RKO (cell line): Measurements from ENCODE around the gene LPCAT1.
A peak's percentile ranks its signal among the peaks of the same experiment; 100 is the strongest.
"Not testable (repeated sequence)": the region's sequence is repeated elsewhere in the genome, so short reads cannot be mapped to it uniquely, and the experiment has no call there.

Experiments used
- DNase-seq: peaks from one replicate; pipeline ENCODE4 v3.0.0-alpha.2; 2016; ENCODE audit warnings: low spot score

The LPCAT1 gene

GRCh38 chr5:1521671-1522600 is 1.8 kb downstream of the LPCAT1 start:
- DNase-seq = peak; percentile 83

- no peak for DNase-seq
These were observed 2.8 kb downstream of the LPCAT1 start for GRCh38 chr5:1520791-1521453.

GRCh38 chr5:1519631-1520210 is 4.0 kb downstream of the LPCAT1 start:
- DNase-seq = no peak

- no peak for DNase-seq
These were observed 5.9 kb downstream of the LPCAT1 start for GRCh38 chr5:1517838-1518237.

GRCh38 chr5:1516615-1517601 is 6.9 kb downstream of the LPCAT1 start:
- DNase-seq = no peak

- DNase-seq = peak; percentile 43
These were observed 7.7 kb downstream of the LPCAT1 start for GRCh38 chr5:1515921-1516571.

DNA sequence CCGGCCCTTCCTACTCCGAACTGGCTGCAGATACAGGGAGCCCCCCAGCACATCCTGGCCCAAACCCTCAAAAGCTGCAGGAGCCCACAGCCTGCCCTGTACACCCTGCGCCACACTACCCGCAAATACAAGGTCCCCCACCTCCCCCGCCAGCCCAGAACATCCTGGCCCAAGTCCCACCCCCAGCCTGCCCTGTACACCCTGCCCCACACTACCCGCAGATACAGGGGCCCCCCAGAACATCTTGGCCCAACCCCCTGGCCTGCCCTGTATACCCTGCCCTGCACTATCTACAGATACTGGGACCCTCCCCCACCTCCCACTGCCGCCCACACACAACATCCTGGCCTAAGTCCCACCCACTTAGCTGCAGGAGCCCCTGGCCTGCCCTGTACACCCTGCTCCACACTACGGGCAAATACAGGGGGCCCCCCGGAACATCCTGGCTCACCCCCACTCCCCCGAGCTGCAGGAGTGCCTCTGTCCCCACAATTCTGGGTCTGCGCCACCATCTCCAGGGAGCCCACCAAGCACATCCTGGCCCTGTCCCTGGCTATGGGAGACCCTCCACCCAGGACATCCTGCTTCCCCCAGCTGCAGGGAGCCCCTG is 8.3 kb downstream of the LPCAT1 start:
- DNase-seq = no peak

DNA sequence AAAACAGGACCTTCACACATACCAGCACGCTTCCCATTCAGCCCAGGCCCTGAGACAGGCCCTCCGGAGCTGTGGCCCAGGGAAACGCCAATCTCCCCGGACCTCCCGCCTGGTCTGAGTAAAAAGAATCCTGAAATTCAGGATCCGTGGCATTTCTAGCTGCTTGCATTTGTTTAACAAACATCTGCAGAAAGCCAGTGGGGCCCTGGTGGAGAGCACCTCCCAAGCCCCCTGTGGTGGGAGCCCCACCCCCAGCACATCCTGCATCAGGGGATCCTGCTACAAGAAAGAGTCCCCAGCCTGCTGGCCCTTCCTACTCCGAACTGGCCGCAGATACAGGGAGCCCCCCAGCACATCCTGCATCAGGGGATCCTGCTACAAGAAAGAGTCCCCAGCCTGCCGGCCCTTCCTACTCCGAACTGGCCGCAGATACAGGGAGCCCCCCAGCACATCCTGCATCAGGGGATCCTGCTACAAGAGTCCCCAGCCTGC is 8.9 kb downstream of the LPCAT1 start:
- DNase-seq = not testable (repeated sequence)

DNA sequence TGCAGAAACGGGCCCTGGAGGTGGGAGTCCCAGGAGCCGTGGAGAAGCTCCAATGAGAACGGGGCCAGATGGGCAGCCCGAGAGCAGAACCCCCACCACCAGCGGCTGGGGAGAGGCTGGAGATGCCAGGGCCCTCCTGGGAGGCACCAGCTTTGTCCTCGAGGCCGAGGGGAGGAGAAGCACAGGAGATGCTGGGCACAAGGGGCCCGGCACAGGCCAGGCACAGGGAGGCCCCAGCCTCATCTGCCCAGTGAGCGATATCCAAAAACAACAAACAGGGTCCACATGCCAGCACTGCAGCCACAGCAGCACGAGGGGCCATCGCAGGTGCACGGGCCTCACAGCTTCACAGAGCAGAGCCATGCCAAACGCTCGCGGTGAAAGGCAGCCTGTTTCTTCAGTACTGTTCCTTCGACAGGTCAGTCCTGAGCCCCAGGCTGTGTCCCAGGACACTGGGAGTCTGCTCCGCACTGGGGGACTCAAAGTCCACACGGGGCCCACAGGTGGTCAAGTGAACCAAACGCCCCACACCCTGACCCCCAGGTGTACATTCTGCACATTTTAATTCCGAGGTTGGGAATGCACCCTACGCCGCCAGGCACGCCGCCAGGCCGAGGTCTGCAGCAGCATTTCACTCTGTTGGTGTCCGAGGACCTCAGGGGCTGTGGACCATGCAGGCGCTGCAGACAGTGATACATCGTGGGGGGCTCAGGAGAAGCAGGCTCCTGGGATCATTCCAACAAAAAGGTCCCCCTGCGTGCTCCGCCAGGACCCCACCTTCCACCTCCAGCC is 9.5 kb downstream of the LPCAT1 start:
- no peak for DNase-seq

- DNase-seq = no peak
These were observed 10.3 kb downstream of the LPCAT1 start for GRCh38 chr5:1513326-1514026.

DNA sequence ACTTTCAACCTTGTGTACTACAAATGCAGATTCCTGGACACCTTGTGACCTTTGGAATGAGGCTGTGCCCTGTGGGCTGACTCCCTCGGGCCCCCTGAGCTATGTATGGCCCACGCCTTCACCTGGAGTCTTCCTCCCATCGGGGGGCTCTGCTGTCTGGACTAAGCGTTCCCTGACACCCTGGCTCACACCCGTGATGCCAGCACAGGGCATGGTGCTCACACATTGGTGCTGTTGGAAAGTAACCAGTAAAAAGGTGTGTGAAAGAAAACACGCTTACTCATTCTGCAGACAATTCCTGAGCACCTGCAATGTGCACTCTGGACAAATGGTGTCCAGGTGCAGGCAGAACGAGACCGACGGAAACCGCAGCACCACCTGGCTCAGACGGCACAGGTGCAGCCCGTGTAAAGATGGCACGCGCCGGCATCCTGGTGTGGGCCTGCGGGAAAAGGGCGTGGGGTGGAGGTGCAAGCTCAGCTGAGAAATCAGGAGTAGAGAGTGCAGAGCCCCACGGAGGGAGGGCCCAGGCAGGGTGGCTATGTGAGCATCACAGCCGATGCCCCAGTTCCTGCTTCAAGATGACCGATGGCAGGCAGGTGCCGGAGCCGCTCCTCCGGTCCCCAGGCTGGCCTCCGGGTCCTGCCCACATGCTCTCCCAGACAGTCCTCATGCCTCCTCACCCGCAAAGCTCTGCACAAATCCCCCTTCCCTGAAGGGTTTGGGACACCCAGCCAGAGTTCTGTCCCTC is 11.0 kb downstream of the LPCAT1 start:
- DNase-seq = no peak

- DNase-seq = peak; percentile 32
These were observed 11.9 kb downstream of the LPCAT1 start for GRCh38 chr5:1511651-1512540.

DNA sequence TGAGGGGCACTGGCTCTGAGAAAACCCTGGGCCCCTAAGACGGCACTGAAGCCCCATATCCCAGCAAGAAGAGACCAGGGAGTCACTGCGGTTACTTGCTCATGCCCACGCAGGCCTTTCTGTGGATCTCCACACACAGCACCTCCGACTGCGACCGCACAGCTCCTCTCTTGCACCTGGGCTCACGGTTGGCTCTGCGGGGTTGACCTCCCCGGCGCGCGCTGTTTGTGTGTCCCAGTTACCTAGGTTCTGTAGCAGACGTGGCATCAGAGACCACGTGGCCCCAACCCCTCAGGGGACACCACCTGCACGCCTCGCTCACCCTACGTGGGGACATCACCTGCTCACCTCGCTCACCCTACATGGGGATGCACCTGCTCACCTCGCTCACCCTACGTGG is 12.7 kb downstream of the LPCAT1 start:
- DNase-seq = no peak

- no peak for DNase-seq
These were observed 13.1 kb downstream of the LPCAT1 start for GRCh38 chr5:1510631-1511030.

- no peak for DNase-seq
These were observed 13.6 kb downstream of the LPCAT1 start for GRCh38 chr5:1510151-1510561.

DNA sequence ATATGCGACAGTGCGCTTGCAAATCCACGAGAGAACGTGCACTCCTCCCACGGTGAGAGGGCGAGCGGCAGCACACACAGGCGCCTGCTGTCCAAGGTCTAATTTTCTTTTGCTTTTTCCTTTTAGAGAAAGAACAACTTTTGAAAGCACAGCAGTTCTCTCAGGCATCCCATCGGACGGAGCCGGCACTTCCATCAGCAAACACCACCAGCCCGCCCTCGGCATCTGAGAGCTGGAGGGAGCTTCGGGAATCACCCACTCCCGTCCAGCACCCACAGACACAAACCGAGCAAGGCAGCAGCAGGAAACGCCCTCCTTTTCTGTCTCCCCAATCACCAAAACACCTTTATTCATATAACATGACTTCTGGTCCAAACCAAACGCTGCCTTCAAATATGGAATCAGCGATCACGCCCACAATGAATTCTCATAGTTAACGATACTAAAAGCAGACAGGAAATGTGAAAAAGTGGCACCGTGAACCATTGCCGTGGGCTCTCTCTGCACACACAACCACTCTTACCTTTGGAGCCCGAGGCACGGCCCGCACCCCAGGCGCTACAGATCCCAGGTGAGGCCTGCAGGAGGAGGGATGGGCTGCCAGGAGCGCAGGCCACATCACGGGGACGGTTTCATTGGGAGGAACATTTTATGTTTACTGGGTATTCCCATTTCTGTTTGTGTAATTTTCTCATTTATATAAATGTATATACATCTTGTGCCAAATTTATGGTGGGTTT is 14.2 kb downstream of the LPCAT1 start:
- no peak for DNase-seq
